HAP-1 (cell line): Measurements from ENCODE around the gene GRIK3.

ENCODE experiments used
- DNase-seq, 2 experiments: peaks; one replicate each; pipeline ENCODE4 v3.0.0-alpha.2; 2016 to 2020; ENCODE audit warnings: low spot score in 2 of 2
- H3K27me3 ChIP-seq: fragments of 250-450 bp; sonication (Bioruptor Pico); 2 replicates; pipeline ENCODE4 v1.5.1; 2020; ENCODE audit warnings: low read depth, mild to moderate bottlenecking, moderate library complexity
- H3K36me3 ChIP-seq: fragments of 250-450 bp; sonication (Bioruptor Pico); replicated peaks from 2 replicates; pipeline ENCODE4 v1.5.1; 2020; ENCODE audit warnings: mild to moderate bottlenecking
- H3K4me1 ChIP-seq: fragments of 250-450 bp; sonication (Bioruptor Pico); 2 replicates; pipeline ENCODE4 v1.5.1; 2020; ENCODE audit warnings: mild to moderate bottlenecking
- H3K4me3 ChIP-seq: fragments of 250-450 bp; sonication (Bioruptor Pico); 2 replicates; pipeline ENCODE4 v1.5.1; 2020; ENCODE audit warnings: mild to moderate bottlenecking, moderate library complexity
- H3K9me3 ChIP-seq: fragments of 250-450 bp; sonication (Bioruptor Pico); 2 replicates; pipeline ENCODE4 v1.5.1; 2020; ENCODE audit warnings: mild to moderate bottlenecking, moderate library complexity
- in situ Hi-C: fragments of 300-500 bp; cut with MboI; formaldehyde crosslinking; loops from 3 replicates; pipeline ENCODE4 v1.14.3; 2020; ENCODE audit warnings: low sequenced_read_pairs, inconsistent platforms, mixed read lengths

GRIK3 gene

DNA sequence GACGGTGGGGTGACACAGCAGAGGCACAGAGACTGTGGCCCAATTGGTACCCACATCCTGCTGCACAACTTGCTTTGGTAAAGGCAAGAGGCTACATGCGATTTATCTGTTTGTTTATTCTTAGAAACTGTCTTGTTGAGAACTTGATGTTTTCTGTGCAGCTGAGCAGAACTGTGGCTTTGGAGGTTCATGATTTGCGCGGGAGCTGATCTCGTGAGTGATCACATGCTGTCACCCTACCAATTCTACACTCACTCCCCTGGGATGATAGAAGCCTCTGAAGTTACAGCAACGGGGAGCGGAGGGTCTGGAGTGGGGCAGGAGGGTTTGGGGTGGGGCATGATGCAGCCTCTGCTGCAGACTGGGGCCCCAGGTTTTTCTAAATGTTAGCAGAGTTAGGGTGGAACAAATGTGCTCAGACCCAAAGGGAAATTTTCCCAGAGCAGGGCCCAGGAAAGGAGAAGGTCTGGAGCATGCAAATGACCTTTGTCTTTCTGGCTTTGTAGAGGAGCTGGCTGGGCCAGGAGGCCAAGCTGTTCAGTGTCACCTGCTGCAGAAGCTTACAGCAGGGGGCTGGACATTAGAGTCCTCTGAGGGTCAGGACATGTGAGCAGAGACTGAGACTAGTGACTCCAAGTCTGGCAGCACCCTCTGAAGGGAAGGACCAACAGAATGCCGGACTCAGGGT lies 83.6 kb downstream of the GRIK3 start:
- Histone ChIP-seq H3K9me3 (no peaks in the 10 kb centered on the region), H3K4me3 (no peak overlapping the region), H3K4me1 (no peaks in the 10 kb centered on the region), H3K27me3 (no peaks in the 10 kb centered on the region), H3K36me3 (no peaks in the 10 kb centered on the region)
- no peak for DNase-seq
- in situ Hi-C loops: no loop called here

- no peak for DNase-seq
- H3K27me3 ChIP-seq: no peaks in the 10 kb centered on the region
- no peaks in the 10 kb centered on the region for H3K4me1 ChIP-seq
- H3K4me3 ChIP-seq: no peak overlapping the region
- in situ Hi-C loops: no loop called here
- no peaks in the 10 kb centered on the region for H3K36me3 ChIP-seq
- H3K9me3 ChIP-seq: no peaks in the 10 kb centered on the region
Observed at GRCh38 chr1:36948606-36949005, 85.7 kb downstream of the GRIK3 start.

DNA sequence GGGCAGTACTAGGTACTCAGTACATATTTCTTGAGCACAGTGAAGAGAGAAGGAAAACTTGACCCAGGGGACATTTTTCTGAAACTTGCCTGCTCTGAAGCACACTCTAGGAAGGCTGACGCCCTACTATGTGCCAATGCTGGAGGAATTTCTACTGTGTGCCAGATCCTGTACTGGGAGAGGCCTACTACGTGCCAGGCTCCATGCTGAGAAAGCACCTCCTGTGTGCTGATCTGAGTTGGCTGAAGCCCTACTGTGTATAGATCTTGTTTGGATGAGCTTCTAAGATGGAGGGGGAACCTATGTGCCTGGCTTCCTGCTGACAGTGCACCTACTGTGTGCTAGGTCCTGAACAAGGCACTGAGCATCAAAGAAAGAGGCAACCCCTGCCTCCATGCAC lies 86.2 kb downstream of the GRIK3 start:
- H3K4me1 ChIP-seq: no peaks in the 10 kb centered on the region
- in situ Hi-C loops: no loop called here
- no peaks in the 10 kb centered on the region for H3K36me3 ChIP-seq
- no peak overlapping the region for H3K4me3 ChIP-seq
- no peaks in the 10 kb centered on the region for H3K27me3 ChIP-seq
- DNase-seq: no peak
- H3K9me3 ChIP-seq: no peaks in the 10 kb centered on the region

- Histone ChIP-seq H3K4me3 (no peak overlapping the region), H3K36me3 (no peaks in the 10 kb centered on the region), H3K27me3 (no peaks in the 10 kb centered on the region), H3K9me3 (no peaks in the 10 kb centered on the region), H3K4me1 (no peaks in the 10 kb centered on the region)
- in situ Hi-C loops: no loop called here
- DNase-seq: no peak
Observed at GRCh38 chr1:36947384-36947783, 86.9 kb downstream of the GRIK3 start.

- in situ Hi-C loops: no loop called here
- H3K4me1 ChIP-seq: no peaks in the 10 kb centered on the region
- DNase-seq: no peak
- no peaks in the 10 kb centered on the region for H3K9me3 ChIP-seq
- H3K4me3 ChIP-seq: no peak overlapping the region
- H3K36me3 ChIP-seq: no peaks in the 10 kb centered on the region
- H3K27me3 ChIP-seq: no peaks in the 10 kb centered on the region
Observed at GRCh38 chr1:36944883-36945282, 89.4 kb downstream of the GRIK3 start.

DNA sequence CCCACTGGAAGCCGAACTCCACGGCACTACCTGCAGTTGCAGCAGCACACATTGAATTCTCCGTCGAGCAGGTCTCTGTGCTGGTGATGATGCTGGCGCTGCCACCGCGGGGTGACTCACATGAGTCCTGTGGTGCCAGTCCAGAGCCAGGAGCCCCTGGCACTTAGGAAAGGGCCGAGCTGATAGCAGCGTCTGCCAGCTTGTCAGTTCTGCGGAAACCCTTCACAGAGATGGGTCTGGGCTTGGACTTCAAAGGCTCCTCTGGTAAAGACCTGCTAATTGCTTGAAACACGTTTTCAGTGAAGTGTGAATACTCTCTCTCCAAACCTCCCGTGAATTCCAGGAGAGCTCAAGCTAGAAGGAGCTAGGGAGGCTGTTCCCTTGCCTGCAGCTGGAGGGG lies 92.2 kb downstream of the GRIK3 start:
- no peak for DNase-seq

GRCh38 chr1:36941316-36941978 lies 92.9 kb downstream of the GRIK3 start:
- Histone ChIP-seq H3K9me3 (no peaks in the 10 kb centered on the region), H3K4me3 (no peak overlapping the region), H3K4me1 (no peaks in the 10 kb centered on the region), H3K27me3 (peaks cover 16% of the 10 kb centered on the region; the same call in 1 of the 2 replicates), H3K36me3 (no peaks in the 10 kb centered on the region)
- in situ Hi-C loops: no loop called here
- no peak for DNase-seq

More for the DNA sequence above, 92.2 kb downstream of the GRIK3 start:
- peaks cover 9% of the 10 kb centered on the region; the same call in 1 of the 2 replicates for H3K27me3 ChIP-seq
- no peaks in the 10 kb centered on the region for H3K9me3 ChIP-seq
- in situ Hi-C loops: no loop called here
- no peaks in the 10 kb centered on the region for H3K36me3 ChIP-seq
- no peaks in the 10 kb centered on the region for H3K4me1 ChIP-seq
- H3K4me3 ChIP-seq: no peak overlapping the region

- no peaks in the 10 kb centered on the region for H3K4me1 ChIP-seq
- in situ Hi-C loops: no loop called here
- DNase-seq: no peak
- H3K9me3 ChIP-seq: no peaks in the 10 kb centered on the region
- no peaks in the 10 kb centered on the region for H3K36me3 ChIP-seq
- no peak overlapping the region for H3K4me3 ChIP-seq
- peaks cover 18% of the 10 kb centered on the region for H3K27me3 ChIP-seq
Observed at GRCh38 chr1:36938819-36939218, 95.5 kb downstream of the GRIK3 start.

- Histone ChIP-seq H3K27me3 (peaks cover 18% of the 10 kb centered on the region), H3K4me1 (no peaks in the 10 kb centered on the region), H3K4me3 (no peak overlapping the region), H3K9me3 (no peaks in the 10 kb centered on the region), H3K36me3 (no peaks in the 10 kb centered on the region)
- DNase-seq: no peak
- in situ Hi-C loops: no loop called here
Observed at GRCh38 chr1:36937371-36937770, 96.9 kb downstream of the GRIK3 start.

GRCh38 chr1:36934061-36934460 lies 100.3 kb downstream of the GRIK3 start:
- in situ Hi-C loops: no loop called here
- Histone ChIP-seq H3K36me3 (no peaks in the 10 kb centered on the region), H3K27me3 (peaks cover 18% of the 10 kb centered on the region), H3K4me1 (no peaks in the 10 kb centered on the region), H3K9me3 (no peaks in the 10 kb centered on the region), H3K4me3 (no peak overlapping the region)
- DNase-seq: no peak

DNA sequence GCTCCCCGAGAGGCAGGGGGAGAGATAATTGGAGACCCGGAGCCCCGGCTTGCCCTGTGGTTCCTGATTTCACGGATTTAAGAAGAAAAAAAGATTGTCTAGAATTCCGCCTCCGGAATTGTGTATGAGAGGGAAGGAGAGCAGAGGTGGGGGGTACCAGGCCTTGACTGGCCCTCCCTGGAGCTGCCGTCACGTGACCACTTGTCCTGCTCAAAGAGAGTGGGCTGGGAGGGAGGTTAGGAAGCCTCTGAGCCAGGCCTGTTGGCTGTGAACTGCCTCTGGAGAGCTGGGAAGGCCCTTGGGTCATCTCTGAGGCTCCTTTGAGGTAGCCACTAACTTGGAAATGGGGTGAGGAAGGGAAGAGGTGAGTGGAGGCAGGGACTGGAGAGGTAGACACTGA lies 106.5 kb downstream of the GRIK3 start:
- Histone ChIP-seq H3K36me3 (no peaks in the 10 kb centered on the region), H3K27me3 (no peaks in the 10 kb centered on the region), H3K4me3 (no peak overlapping the region), H3K4me1 (no peaks in the 10 kb centered on the region), H3K9me3 (no peaks in the 10 kb centered on the region)
- DNase-seq: no peak
- in situ Hi-C loops: no loop called here

DNA sequence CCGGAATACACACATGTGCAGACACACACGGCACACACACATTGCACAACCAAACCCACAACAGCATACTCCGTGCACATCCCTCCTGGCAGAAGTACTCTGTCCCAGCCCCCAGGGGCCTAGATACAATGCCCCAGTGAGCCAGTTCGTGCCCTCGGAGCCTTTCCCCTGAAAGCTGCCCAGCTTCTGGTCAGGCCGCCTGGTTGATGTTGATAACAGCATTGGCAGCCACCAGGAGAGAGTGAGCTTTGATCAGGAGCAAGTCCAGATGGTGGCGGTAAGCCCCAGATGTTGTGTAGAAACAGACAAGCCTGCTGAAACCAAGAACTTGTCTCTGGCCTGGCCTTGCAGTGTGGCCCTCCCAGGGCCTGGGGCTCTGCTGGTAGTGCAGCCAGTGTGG lies 109.1 kb downstream of the GRIK3 start:
- Histone ChIP-seq H3K4me3 (no peak overlapping the region), H3K4me1 (no peaks in the 10 kb centered on the region), H3K36me3 (no peaks in the 10 kb centered on the region), H3K9me3 (no peaks in the 10 kb centered on the region), H3K27me3 (no peaks in the 10 kb centered on the region)
- in situ Hi-C loops: no loop called here
- DNase-seq: no peak

- no peaks in the 10 kb centered on the region for H3K9me3 ChIP-seq
- no peaks in the 10 kb centered on the region for H3K27me3 ChIP-seq
- no peak overlapping the region for H3K4me3 ChIP-seq
- no peaks in the 10 kb centered on the region for H3K36me3 ChIP-seq
- DNase-seq: peak; percentile 40 to 82
- no peaks in the 10 kb centered on the region for H3K4me1 ChIP-seq
- in situ Hi-C loops: no loop called here
Observed at GRCh38 chr1:36924282-36924811, 110.0 kb downstream of the GRIK3 start.

DNA sequence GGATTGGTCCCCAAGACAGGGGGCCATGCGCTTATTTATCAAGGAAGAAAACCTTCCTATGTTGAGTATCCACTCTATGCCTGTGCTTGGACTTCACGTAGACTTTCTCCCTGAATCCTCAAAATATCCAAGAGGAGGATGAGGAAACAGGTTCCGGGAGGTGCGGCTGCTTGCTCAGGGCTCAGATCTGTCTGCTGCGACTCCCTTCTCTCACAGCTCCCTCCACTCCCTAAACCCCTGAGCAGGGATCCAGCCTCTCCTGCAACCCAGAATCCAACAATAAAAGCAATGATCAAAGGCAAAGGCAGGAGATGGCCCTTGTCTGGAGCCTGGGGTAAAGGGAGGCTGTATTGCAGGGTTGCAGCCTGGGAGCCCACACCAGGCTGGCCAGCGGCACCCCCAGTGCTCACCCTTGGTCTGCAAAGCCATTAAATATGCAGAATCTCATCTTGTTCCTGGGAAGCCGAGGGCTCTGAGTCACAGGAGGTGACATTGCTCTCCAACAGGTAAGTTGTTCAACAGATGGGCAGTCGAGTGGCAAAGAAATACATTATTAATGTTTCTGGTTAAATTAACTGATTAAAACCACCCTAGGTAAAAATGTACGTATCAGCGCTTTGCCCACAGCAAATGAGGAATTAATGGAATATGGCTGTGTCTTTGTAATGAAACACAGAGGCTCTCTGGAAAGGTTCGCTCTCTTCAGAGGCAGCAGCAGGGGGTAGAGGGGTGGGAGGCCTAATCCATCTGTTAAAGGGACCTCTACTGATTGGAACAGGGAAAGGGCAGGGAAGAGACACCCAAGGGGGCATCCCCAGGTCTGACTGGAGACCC lies 111.5 kb downstream of the GRIK3 start:
- Histone ChIP-seq H3K4me3 (no peak overlapping the region), H3K27me3 (no peaks in the 10 kb centered on the region), H3K4me1 (no peaks in the 10 kb centered on the region), H3K36me3 (no peaks in the 10 kb centered on the region), H3K9me3 (no peaks in the 10 kb centered on the region)
- in situ Hi-C loops: no loop called here
- DNase-seq: no peak
